Inflammatory macrophage treated with lipopolysaccharide for 4 hours (primary cell): ENCODE data around the gene THSD4.
"Not testable (repeated sequence)": the region's sequence is repeated elsewhere in the genome, so short reads cannot be mapped to it uniquely, and the experiment has no call there.

Source experiments
- DNase-seq: peaks from one replicate; pipeline ENCODE4 v3.0.0-alpha.2; 2020

THSD4 gene

GRCh38 chr15:71194286-71194685 is 79.0 kb downstream of the THSD4 start:
- DNase-seq = no peak

GRCh38 chr15:71195242-71195641 is 80.0 kb downstream of the THSD4 start:
- DNase-seq = no peak

- no peak for DNase-seq
Measured at GRCh38 chr15:71197620-71198019, 82.3 kb downstream of the THSD4 start.

DNA sequence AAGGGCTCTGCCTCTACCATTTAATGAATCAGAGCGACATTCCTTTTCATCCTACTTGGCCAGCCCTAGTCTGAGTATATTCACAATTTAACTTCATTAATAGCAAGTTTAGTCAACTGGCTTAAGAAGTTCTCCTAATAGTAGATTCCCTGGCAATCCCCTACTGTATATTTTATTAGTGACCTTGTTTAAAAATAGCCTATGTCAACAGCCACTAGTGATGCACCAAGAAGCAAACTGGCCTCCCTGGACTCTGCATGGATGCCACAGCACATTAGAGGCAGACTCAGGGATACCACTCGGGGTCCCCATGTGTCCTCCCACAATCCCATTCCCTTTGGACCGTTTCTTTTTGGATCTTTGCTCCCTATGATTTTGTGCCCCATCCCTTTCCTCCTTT is 83.6 kb downstream of the THSD4 start:
- no peak for DNase-seq

- DNase-seq = no peak
Measured at GRCh38 chr15:71199384-71200351, 84.4 kb downstream of the THSD4 start.

DNA sequence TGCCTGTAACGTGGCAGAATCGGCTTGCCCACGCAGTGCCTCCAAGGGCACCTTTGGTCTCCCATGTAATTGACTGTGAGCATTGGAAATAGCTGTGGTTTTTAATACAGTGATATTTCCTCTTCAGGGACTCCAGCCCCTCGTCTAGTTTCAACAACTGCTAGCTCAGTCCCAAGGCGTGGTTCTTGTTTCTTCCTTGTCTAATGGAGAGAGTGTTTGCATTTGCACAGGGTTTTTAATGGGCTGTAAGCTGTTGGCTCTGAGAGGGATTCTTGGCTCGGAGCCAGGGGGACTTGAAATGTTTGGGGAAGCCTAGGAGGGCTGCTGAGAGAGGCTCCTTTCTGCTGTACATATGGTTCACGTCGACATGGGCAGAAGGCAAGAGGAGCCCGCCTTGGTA is 86.2 kb downstream of the THSD4 start:
- no peak for DNase-seq

DNA sequence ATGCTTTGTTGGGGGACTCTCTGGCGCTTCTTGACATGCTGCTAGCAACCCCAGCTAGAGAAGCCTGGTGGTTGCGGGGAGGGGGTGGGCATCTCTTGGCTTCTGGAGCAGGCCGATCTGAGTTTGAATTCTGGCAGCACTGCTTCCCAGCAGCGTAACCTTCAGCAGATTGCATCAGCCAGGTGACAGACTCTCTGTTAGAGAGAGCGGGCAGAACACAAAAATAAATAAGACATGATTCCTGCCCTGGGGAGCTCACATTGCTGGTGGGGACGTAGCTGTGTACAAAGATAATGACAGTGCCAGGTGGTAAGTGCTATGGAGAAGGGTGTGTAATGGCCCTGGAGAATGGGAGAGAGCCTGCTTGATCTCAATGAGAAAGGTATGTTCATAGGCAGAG is 87.4 kb downstream of the THSD4 start:
- no peak for DNase-seq

DNA sequence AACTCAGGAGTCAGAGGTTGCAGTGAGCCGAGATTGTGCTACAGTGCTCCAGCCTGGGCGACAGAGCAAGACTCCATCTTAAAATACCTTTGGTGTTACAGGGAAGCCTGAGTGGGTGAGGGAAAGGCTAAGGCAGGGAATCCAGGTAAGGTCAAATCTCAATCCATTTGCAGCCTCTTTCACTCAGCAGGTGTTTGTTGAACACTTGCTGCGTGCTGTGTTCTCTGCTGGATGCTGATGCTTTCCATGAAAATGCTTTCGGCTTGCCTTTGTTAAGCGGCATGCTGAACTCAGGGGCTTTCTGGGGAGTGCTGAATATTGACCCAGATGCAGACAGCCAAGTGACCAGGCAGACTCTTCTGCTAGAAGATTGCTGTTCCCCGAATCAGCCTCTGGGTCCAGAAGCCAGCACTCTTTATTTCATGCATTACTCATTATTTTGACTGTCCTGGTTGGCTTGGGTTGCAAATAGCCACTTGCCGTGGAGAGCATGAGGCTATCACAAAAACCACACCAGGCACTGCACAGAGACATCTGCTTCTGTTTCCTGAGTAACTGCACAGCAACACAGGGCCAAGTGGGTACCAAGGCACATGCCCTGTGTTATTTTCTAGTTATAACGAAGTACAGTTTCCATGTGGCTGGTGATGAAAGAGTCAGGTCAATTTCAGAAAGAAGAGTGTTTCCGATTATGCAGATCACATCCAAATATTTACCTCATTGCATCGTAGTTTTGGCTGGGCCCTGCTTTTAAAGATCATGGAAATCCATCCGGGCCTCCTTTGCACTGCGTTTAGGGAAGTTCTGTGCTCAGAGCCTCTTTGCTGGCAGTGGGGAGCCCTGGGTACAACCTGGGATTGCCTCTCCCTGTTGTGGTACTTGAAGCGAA is 88.6 kb downstream of the THSD4 start:
- DNase-seq = no peak

DNA sequence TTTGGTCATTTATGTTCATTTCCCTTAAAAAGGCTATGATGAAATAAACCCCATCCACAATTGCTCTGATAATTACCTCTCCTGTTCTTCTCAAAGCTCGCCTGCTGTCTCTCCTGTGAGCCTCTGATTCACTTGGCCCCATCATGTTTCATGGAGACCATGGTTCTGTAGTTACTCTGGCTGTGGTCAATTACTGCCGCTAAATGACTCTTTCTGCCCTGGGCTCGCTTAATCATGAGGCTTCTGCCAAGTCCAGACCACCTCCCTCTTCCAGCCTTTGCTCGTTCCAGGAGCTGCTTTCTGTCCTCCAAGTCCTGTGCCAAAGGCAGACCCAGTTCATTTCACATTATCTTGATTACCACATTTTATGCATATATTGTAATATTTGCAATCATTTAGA is 91.9 kb downstream of the THSD4 start:
- no peak for DNase-seq

DNA sequence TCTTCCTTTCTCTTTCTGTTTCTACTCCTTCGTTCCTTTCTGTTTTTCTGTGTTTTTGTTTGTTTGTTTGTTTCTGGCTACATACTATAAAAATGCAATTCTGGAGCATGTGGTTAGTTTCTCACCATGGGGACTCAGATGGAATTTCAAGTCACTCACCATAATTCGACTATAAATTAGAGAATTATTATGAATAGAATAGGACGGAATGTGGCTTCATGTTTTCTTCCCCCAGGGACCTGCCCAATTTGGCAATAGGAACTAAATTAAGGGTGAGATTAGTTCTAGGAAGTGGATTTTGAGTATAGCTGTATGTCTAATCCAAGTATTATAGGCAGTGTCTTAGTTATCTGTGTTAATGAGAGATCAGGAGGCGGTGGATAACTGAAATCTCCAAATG is 96.9 kb downstream of the THSD4 start:
- DNase-seq = no peak

DNA sequence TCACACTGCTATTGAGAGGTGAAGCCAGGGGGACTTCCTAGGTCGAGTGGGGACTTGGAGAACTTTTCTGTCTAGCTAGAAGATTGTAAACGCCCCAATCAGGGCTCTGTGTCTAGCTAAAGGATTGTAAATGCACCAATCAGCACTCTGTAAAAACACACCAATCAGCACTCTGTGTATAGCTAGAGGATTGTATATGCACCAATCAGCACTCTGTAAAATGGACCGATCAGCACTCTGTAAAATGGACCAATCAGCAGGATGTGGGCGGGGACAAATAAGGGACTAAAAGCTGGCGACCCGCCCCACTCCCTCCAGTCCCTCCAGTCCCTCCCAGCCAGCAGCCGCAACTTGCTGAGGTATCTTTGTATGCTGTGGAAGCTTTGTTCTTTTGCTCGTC is 98.7 kb downstream of the THSD4 start:
- DNase-seq = not testable (repeated sequence)

DNA sequence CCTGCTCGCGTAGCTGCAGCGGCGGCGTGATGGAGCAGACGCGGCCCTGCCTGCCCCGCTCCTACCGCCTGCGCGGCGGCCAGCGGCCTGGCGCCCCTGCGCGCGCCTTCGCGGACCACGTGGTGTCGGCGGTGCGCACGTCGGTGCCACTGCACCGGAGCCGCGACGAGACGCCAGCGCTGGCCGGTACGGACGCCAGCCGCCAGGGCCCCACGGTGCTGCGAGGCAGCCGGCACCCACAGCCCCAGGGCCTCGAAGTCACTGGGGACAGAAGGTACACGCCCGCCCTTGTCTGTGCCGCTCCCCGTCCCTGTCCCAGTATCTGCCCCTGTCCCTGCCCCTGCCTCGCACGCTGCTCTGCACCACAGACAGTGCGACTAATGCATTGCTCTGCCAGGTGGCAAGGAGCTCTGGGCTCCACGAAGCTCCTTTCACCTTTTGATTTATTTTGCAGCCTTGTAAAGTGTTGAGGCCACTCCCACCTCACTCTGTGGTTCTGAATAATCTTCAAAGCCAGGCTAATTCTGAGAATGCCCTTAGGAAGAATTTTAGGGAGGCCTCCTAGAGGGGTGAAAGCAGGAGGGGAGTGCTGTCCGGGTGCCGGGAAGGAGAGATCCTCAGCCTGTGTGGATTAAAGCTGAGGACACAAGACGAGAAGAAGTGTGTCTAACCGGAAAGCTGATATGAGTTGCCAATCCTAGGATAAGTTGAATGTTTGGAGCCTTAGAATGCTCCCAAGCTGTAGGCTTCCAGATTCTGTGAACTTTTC is 100.0 kb downstream of the THSD4 start:
- no peak for DNase-seq

DNA sequence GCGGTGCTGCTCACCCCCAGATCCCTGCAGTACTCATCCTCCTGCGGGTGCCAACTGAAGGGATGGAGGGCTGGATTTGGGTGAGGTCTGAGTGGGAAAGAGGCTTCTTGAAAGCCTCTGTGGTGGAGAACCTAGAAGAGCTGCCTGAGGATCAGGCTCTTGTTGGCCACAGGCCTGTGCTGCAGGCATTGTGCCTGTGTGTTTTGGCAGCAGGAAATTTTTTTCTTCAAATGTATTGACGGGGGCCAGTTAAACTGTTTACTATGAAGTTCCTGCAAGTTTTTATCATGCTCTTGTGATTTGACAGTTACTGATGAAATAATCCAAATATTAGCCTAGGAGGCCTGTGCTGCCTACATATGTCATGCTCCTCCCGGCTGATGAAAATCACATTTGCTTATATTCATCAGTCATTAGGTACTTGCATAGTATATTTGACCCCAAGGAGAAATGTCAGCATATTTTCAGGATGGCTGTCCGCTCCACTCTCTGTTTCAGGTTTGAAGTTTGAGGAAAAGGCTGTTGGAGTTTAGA is 103.1 kb downstream of the THSD4 start:
- no peak for DNase-seq

GRCh38 chr15:71219101-71219500 is 103.8 kb downstream of the THSD4 start:
- DNase-seq = no peak

- no peak for DNase-seq
Measured at GRCh38 chr15:71219645-71220044, 104.4 kb downstream of the THSD4 start.

GRCh38 chr15:71220828-71221227 is 105.6 kb downstream of the THSD4 start:
- DNase-seq = no peak

DNA sequence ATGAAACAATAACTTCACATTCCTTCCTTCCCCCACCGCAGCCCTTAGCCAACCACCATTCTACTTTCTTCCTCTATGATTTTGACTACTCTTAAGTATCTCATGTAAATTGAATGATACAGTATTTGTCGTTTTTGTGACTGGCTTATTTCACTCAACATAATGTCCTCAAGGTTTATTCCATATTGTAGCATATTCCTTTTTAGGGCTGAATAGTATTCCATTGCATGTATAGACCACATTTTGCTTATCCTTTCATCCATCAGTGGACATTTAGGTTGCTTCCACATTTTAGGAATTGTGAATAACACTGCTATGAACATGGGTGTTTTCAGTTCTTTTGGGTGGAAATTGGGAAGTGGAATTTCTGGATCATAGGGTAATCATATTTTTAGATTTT is 106.1 kb downstream of the THSD4 start:
- no peak for DNase-seq

- no peak for DNase-seq
Measured at GRCh38 chr15:71223516-71223915, 108.2 kb downstream of the THSD4 start.

DNA sequence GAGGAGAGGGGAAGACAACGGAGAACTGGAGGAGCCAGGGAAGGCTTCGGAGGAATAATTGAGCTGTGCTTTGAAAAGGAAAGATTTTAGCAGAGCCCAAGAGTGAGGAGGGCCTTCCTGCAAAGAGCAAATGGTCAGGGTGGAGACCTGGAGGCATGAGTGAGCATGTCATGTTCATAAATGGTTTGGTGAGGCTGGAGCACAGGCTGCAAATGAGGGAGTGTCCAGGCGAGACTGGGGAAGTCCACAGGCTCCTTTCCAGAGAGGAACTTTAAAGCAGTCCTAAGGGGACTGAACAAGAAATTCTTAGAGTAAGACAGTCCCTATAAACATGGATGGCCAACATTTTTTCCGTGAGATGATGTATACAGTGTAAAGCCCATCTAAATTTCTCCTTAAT is 108.8 kb downstream of the THSD4 start:
- no peak for DNase-seq

DNA sequence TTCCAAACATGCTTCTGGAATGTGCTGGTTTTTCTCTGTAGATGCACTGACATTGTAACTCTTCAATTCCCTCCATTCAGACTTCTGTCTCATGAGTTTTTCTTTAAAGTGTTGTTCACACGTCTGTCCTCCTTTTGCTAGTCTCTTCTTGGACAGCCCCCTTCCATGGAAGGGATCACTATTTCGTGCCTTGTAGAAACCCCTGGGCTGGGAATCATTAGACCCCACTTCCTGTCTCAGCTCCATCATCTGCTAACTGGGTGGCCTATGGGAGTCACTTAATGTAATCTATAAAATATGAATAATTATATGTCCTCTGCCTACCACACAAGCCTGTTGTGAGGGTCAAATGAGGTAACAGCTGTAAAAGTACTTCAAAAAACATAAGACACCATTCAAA is 110.6 kb downstream of the THSD4 start:
- DNase-seq = no peak

GRCh38 chr15:71226536-71227455 is 111.5 kb downstream of the THSD4 start:
- DNase-seq = no peak

DNA sequence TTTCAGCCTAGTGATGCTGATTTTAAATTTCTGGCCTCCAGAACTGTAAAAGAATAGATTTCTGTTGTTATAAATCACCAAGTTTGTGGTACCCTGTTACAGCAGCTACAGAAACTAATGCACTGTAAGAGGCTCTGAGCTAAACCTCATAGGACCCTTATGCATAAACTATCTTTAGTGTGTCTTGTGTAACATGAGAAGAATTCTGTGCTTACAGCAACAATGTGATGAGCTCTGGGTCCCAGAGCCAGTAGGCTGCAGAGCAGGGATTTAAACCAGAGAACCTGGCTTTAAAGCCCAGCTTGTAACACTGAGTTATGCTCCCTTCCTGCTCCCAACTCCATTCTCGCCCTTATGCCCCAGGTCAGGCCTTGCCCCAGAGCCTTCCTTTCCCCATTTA is 113.1 kb downstream of the THSD4 start:
- DNase-seq = no peak
